Measurements from ENCODE around the gene NSG2.
"Not testable (repeated sequence)": the region's sequence is repeated elsewhere in the genome, so short reads cannot be mapped to it uniquely, and the experiment has no call there.

Gene NSG2

GRCh38 chr5:174098694-174099093, 53.2 kb downstream of the NSG2 start:
- Mint-ChIP-seq H3K36me3 (ENCODE audit: low read depth) (no peaks in the 10 kb centered on the region), H3K9me3 (no peaks in the 10 kb centered on the region), H3K4me1 (no peaks in the 10 kb centered on the region), H3K27me3 (ENCODE audit: low read depth, poor library complexity) (peaks cover 15% of the 10 kb centered on the region), H3K27ac (no peak overlapping the region), H3K4me3 (no peak overlapping the region)
- no peak for TF ChIP-seq CTCF (IDR thresholded peaks at IDR 0.05)
- no peak for DNase-seq

GRCh38 chr5:174100490-174100889, 55.0 kb downstream of the NSG2 start:
- Mint-ChIP-seq H3K9me3 (no peaks in the 10 kb centered on the region), H3K27ac (no peak overlapping the region), H3K4me3 (no peak overlapping the region), H3K4me1 (no peaks in the 10 kb centered on the region), H3K27me3 (ENCODE audit: low read depth, poor library complexity) (peaks cover 6% of the 10 kb centered on the region), H3K36me3 (ENCODE audit: low read depth) (no peaks in the 10 kb centered on the region)
- no peak for DNase-seq
- TF ChIP-seq CTCF (IDR thresholded peaks at IDR 0.05), result no peak

- no peak for DNase-seq
- Mint-ChIP-seq H3K4me3 (no peak overlapping the region), H3K27me3 (ENCODE audit: low read depth, poor library complexity) (peaks cover 6% of the 10 kb centered on the region), H3K4me1 (no peaks in the 10 kb centered on the region), H3K9me3 (no peaks in the 10 kb centered on the region), H3K27ac (no peak overlapping the region), H3K36me3 (ENCODE audit: low read depth) (no peaks in the 10 kb centered on the region)
- no peak for TF ChIP-seq CTCF (IDR thresholded peaks at IDR 0.05)
Measured at GRCh38 chr5:174101195-174101730, 55.8 kb downstream of the NSG2 start.

- H3K4me1 Mint-ChIP-seq, result peaks cover 11% of the 10 kb centered on the region
- H3K9me3 Mint-ChIP-seq; H3K36me3 Mint-ChIP-seq (ENCODE audit: low read depth); H3K27ac Mint-ChIP-seq; H3K4me3 Mint-ChIP-seq; DNase-seq; H3K27me3 Mint-ChIP-seq (ENCODE audit: low read depth, poor library complexity): not testable (repeated sequence)
Measured at GRCh38 chr5:174102574-174102973, 57.1 kb downstream of the NSG2 start.

GRCh38 chr5:174106997-174107655, 61.6 kb downstream of the NSG2 start:
- no peaks in the 10 kb centered on the region for H3K9me3 Mint-ChIP-seq
- DNase-seq, result no peak
- H3K4me3 Mint-ChIP-seq, result no peak overlapping the region
- no peaks in the 10 kb centered on the region for H3K36me3 Mint-ChIP-seq (ENCODE audit: low read depth)
- no peak overlapping the region for H3K27ac Mint-ChIP-seq
- H3K27me3 Mint-ChIP-seq (ENCODE audit: low read depth, poor library complexity), result peaks cover 13% of the 10 kb centered on the region
- no peak for TF ChIP-seq CTCF (IDR thresholded peaks at IDR 0.05)
- H3K4me1 Mint-ChIP-seq, result peaks cover 19% of the 10 kb centered on the region

GRCh38 chr5:174108745-174109144, 63.2 kb downstream of the NSG2 start:
- H3K4me3 Mint-ChIP-seq, result no peak overlapping the region
- peaks cover 18% of the 10 kb centered on the region for H3K27me3 Mint-ChIP-seq (ENCODE audit: low read depth, poor library complexity)
- H3K9me3 Mint-ChIP-seq, result no peaks in the 10 kb centered on the region
- no peaks in the 10 kb centered on the region for H3K36me3 Mint-ChIP-seq (ENCODE audit: low read depth)
- no peak overlapping the region for H3K27ac Mint-ChIP-seq
- DNase-seq, result no peak
- H3K4me1 Mint-ChIP-seq, result peaks cover 19% of the 10 kb centered on the region
- TF ChIP-seq CTCF (IDR thresholded peaks at IDR 0.05), result no peak

Measured in nephron progenitor cell (in vitro differentiated cells).